C4-2B (cell line): ENCODE results near the gene UNC5C.
"Not testable (repeated sequence)": the region's sequence is repeated elsewhere in the genome, so short reads cannot be mapped to it uniquely, and the experiment has no call there.

ENCODE experiments used
- H3K27ac ChIP-seq: fragments of 450-650 bp; 2 replicates; pipeline ENCODE4 v1.5.1; 2017
- CTCF ChIP-seq: fragments of 450-650 bp; conservative IDR thresholded peaks from 2 replicates; pipeline ENCODE4 v1.5.1; 2017; ENCODE audit warnings: mild to moderate bottlenecking
- ZFX ChIP-seq: fragments of 450-650 bp; IDR thresholded peaks from 2 replicates; pipeline ENCODE4 v1.6.1; 2017

UNC5C gene

DNA sequence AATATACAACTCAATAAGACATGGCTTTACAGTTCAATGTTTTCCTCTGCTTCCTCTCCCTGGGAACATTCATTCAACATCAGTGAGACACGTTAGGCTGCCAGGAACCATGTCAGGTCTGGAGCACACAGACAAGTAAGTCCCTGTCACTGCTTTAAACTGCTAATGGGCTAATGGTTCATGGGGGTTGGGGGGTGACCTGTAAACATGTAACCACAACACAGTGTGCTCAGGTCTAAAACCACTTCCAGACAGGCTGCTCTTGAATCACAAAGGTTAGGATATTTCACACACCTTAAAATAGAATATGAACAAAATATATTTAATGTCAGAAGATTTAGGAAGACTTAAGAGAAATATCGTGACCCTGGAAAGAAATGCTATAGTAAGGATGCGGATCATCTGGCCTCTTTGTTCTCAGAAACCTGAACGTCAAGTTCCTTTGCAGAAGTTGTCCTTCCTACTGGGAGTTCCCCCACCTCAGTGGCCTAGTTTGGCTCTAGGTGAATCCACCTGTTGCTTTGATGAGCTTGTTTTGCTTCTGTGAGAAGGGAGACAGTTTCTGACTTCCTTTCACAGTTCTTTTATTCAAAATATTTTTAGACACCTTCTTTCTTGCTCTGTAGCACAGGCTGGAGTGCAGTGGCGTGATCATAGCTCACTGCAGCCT, 359.9 kb downstream of the UNC5C start:
- no peak overlapping the region for H3K27ac ChIP-seq
- TF ChIP-seq ZFX = no peak

GRCh38 chr4:95186666-95187065, 362.1 kb downstream of the UNC5C start:
- no peak overlapping the region for H3K27ac ChIP-seq
- TF ChIP-seq CTCF = no peak

GRCh38 chr4:95183656-95184408, 364.9 kb downstream of the UNC5C start:
- no peak overlapping the region for H3K27ac ChIP-seq
- no peak for TF ChIP-seq CTCF
- TF ChIP-seq ZFX = no peak

GRCh38 chr4:95181996-95182306, 366.8 kb downstream of the UNC5C start:
- TF ChIP-seq CTCF = no peak
- TF ChIP-seq ZFX = no peak
- no peak overlapping the region for H3K27ac ChIP-seq

GRCh38 chr4:95181243-95181995, 367.4 kb downstream of the UNC5C start:
- H3K27ac ChIP-seq = no peak overlapping the region
- TF ChIP-seq ZFX = no peak
- no peak for TF ChIP-seq CTCF

GRCh38 chr4:95180531-95181242, 368.1 kb downstream of the UNC5C start:
- TF ChIP-seq CTCF (no peak), ZFX (no peak)
- no peak overlapping the region for H3K27ac ChIP-seq

DNA sequence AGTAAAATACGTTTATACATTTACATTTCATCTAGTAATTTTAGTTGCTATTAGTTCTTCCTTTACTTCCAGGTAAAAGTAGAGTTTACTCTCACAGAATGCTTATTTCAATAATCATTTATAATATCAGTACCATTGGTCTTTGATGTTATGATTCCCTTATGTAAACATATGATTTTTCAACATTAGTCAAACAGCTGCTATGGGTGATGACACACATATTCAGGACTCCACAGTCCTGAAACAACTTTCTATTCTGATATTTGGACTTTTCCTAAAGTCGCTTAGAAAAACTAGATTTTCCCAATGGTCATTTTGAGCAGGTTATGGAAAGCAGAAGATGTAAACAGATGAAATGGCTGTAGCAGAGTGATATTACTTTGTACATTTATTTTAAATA, 369.8 kb downstream of the UNC5C start:
- TF ChIP-seq CTCF (no peak), ZFX (no peak)
- H3K27ac ChIP-seq = no peak overlapping the region

DNA sequence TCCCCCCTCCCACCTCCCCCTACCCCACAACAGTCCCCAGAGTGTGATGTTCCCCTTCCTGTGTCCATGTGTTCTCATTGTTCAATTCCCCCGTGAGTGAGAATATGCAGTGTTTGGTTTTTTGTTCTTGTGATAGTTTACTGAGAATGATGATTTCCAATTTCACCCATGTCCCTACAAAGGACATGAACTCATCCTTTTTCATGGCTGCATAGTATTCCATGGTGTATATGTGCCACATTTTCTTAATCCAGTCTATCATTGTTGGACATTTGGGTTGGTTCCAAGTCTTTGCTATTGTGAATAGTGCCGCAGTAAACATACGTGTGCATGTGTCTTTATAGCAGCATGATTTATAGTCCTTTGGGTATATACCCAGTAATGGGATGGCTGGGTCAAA, 377.4 kb downstream of the UNC5C start:
- not testable (repeated sequence) for H3K27ac ChIP-seq
